Memory B cell (primary cell): ENCODE results near the gene FCER1G.
"Not testable (repeated sequence)": the region's sequence is repeated elsewhere in the genome, so short reads cannot be mapped to it uniquely, and the experiment has no call there.

ENCODE experiments used
- ATAC-seq: fragments of 150-1000 bp; cut with Tn5 transposase; 2 replicates; pipeline ENCODE4 v1.10.0; 2021; ENCODE audit warnings: low read depth, mild to moderate bottlenecking, moderate library complexity
- DNase-seq, 2 donors: peaks; one replicate each; pipeline ENCODE4 v3.0.0; 2022; ENCODE audit warnings: low spot score in 2 of 2
- H3K27ac Mint-ChIP-seq: one replicate; pipeline ENCODE4 v1.8.0; 2022; ENCODE audit warnings: mild to moderate bottlenecking, moderate library complexity, mixed read lengths
- H3K27me3 Mint-ChIP-seq: one replicate; pipeline ENCODE4 v1.8.0; 2022; ENCODE audit warnings: mixed read lengths
- H3K36me3 Mint-ChIP-seq: one replicate; pipeline ENCODE4 v1.8.0; 2022; ENCODE audit warnings: mild to moderate bottlenecking, mixed read lengths
- H3K4me1 Mint-ChIP-seq: one replicate; pipeline ENCODE4 v1.8.0; 2022; ENCODE audit warnings: mixed read lengths
- H3K4me3 Mint-ChIP-seq: one replicate; pipeline ENCODE4 v1.8.0; 2022; ENCODE audit warnings: mild to moderate bottlenecking, moderate library complexity, mixed read lengths
- H3K9me3 Mint-ChIP-seq: one replicate; pipeline ENCODE4 v1.8.0; 2022; ENCODE audit warnings: mixed read lengths

Gene FCER1G

GRCh38 chr1:161244888-161245287 is 29.8 kb downstream of the FCER1G start:
- DNase-seq = no peak
- H3K36me3 Mint-ChIP-seq = no peaks in the 10 kb centered on the region
- H3K4me3 Mint-ChIP-seq = no peak overlapping the region
- H3K4me1 Mint-ChIP-seq = peaks cover 5% of the 10 kb centered on the region
- no peak for ATAC-seq
- peaks cover 7% of the 10 kb centered on the region for H3K27me3 Mint-ChIP-seq
- H3K27ac Mint-ChIP-seq = no peak overlapping the region
- H3K9me3 Mint-ChIP-seq = no peaks in the 10 kb centered on the region

DNA sequence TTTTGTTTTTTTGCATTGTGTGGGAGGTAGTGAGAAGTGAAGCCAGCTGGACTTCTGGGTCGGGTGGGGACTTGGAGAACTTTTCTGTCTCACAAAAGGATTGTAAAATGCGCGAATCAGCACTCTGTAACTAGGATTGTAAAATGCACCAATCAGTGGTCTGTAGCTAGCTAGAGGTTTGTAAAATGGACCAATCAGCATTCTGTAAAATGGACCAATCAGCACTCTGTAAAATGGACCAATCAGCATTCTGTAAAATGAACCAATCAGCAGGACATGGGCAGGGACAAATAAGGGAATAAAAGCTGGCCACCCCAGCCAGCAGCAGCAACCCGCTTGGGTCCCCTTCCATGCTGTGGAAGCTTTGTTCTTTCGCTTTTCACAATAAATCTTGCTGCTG is 35.0 kb downstream of the FCER1G start:
- not testable (repeated sequence) for H3K4me1 Mint-ChIP-seq, H3K27ac Mint-ChIP-seq, H3K9me3 Mint-ChIP-seq, DNase-seq, H3K4me3 Mint-ChIP-seq, H3K36me3 Mint-ChIP-seq, H3K27me3 Mint-ChIP-seq, ATAC-seq

DNA sequence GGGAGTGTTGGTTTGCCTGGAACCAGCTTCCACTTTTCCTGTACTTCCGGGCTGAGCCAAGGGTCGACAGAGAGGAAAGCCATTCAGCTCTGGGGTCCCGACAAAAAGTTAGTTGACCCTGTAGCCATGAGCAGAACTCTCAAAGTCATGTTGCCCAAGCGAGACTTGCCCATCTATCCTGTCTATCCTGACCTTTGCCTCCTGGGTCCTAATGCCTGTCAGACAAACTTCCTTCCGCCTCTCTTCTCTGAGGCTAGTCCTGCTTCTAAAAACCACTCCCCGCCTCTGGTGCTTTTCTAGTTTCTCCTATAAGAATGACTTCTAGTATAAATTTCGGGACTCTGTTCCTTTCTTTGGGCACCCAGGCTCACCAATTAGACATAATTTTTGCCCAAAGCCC is 35.7 kb downstream of the FCER1G start:
- Mint-ChIP-seq H3K27ac (no peak overlapping the region), H3K4me3 (no peak overlapping the region), H3K27me3 (peaks cover 9% of the 10 kb centered on the region), H3K9me3 (peaks cover 4% of the 10 kb centered on the region), H3K36me3 (peaks cover 3% of the 10 kb centered on the region), H3K4me1 (no peaks in the 10 kb centered on the region)
- DNase-seq (no peak), ATAC-seq (no peak)

DNA sequence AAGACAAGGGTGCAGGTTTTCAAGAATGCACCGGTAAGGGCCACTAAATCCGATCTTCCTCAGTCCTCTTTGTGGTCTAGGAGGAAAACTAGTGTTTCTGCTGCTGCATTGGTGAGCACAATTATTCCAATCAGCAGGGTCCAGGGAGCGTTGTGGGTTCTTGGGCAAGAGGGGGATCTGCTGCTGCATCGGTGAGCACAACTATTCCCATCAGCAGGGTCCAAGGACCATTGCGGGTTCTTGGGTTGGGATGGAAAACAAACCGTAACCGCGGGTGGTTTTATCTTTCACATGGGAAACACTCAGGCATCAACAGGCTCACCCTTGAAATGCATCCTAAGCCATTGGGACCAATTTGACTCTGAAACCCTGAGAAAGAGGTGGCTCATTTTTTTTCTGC is 36.5 kb downstream of the FCER1G start:
- ATAC-seq (no peak), DNase-seq (no peak)
- no peaks in the 10 kb centered on the region for H3K4me1 Mint-ChIP-seq
- H3K36me3 Mint-ChIP-seq = peaks cover 3% of the 10 kb centered on the region
- no peak overlapping the region for H3K27ac Mint-ChIP-seq
- H3K27me3 Mint-ChIP-seq = peaks cover 9% of the 10 kb centered on the region
- peaks cover 5% of the 10 kb centered on the region for H3K9me3 Mint-ChIP-seq
- no peak overlapping the region for H3K4me3 Mint-ChIP-seq

GRCh38 chr1:161255302-161255701 is 40.2 kb downstream of the FCER1G start:
- DNase-seq, H3K4me1 Mint-ChIP-seq, H3K4me3 Mint-ChIP-seq, H3K27ac Mint-ChIP-seq, ATAC-seq, H3K9me3 Mint-ChIP-seq: not testable (repeated sequence)
- H3K27me3 Mint-ChIP-seq = peaks cover 24% of the 10 kb centered on the region
- H3K36me3 Mint-ChIP-seq = peaks cover 11% of the 10 kb centered on the region

DNA sequence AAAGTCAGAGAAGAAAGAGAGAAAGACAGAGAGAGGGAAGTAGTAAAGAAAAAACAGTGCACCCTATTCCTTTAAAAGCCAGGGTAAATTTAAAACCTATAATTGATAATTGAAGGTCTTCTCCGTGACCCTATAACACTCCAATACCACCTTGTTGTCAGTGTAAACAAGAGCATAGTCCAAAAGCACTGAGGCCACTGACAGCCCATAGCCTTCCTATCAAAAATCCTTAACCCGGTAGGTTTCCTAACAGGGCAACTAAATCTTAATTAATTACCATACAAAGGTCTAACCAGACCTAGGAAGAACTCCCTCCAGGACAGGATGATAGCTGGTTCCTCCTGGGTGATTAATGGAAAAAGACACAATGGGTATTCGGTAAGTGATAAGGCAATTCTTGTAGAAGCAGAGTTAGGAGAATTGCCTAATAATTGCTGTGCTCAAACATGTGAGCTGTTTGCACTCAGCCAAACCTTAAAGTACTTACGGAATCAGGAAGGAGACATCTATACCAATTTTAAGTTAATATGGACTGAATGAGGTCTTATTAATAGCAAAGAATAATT is 40.9 kb downstream of the FCER1G start:
- DNase-seq, ATAC-seq, H3K27ac Mint-ChIP-seq, H3K4me3 Mint-ChIP-seq, H3K9me3 Mint-ChIP-seq: not testable (repeated sequence)
- peaks cover 26% of the 10 kb centered on the region for H3K27me3 Mint-ChIP-seq
- peaks cover 11% of the 10 kb centered on the region for H3K4me1 Mint-ChIP-seq
- H3K36me3 Mint-ChIP-seq = peaks cover 11% of the 10 kb centered on the region

- ATAC-seq, H3K4me3 Mint-ChIP-seq, H3K27ac Mint-ChIP-seq, H3K9me3 Mint-ChIP-seq: not testable (repeated sequence)
- DNase-seq = peak in 1 of 2 donors; percentile 22
- H3K36me3 Mint-ChIP-seq = peaks cover 11% of the 10 kb centered on the region
- H3K27me3 Mint-ChIP-seq = peaks cover 34% of the 10 kb centered on the region
- peaks cover 19% of the 10 kb centered on the region for H3K4me1 Mint-ChIP-seq
Observed at GRCh38 chr1:161257109-161257508, 42.0 kb downstream of the FCER1G start.

GRCh38 chr1:161258439-161259344 is 43.6 kb downstream of the FCER1G start, which contains the start of gene PCP4L1:
TSS of gene PCP4L1 (plus strand) at chr1:161258745. CDS start at chr1:161258975, 230 bp downstream.
- H3K27me3 Mint-ChIP-seq = peaks cover 38% of the 10 kb centered on the region
- peaks cover 11% of the 10 kb centered on the region for H3K36me3 Mint-ChIP-seq
- ATAC-seq (peak; percentile 76), DNase-seq (peak; percentile 11 to 35)
- peaks cover 10% of the 10 kb centered on the region for H3K9me3 Mint-ChIP-seq
- H3K27ac Mint-ChIP-seq = no peak within 1 kb of the TSS
- H3K4me3 Mint-ChIP-seq = peak within 1 kb of the TSS; percentile 67
- peaks cover 19% of the 10 kb centered on the region for H3K4me1 Mint-ChIP-seq

- H3K4me1 Mint-ChIP-seq = peaks cover 19% of the 10 kb centered on the region
- H3K4me3 Mint-ChIP-seq = peak overlapping the region; percentile 27
Observed at GRCh38 chr1:161259345-161259702, 44.2 kb downstream of the FCER1G start.

GRCh38 chr1:161259765-161260164 is 44.7 kb downstream of the FCER1G start:
- DNase-seq = no peak
- no peak overlapping the region for H3K27ac Mint-ChIP-seq
- H3K4me3 Mint-ChIP-seq = no peak overlapping the region
- no peak for ATAC-seq
- peaks cover 37% of the 10 kb centered on the region for H3K27me3 Mint-ChIP-seq
- H3K36me3 Mint-ChIP-seq = peaks cover 11% of the 10 kb centered on the region
- H3K9me3 Mint-ChIP-seq = peaks cover 10% of the 10 kb centered on the region
- peaks cover 19% of the 10 kb centered on the region for H3K4me1 Mint-ChIP-seq

More at GRCh38 chr1:161259345-161259702, 44.2 kb downstream of the FCER1G start:
- Mint-ChIP-seq H3K27ac (no peak overlapping the region), H3K9me3 (peaks cover 10% of the 10 kb centered on the region), H3K36me3 (peaks cover 11% of the 10 kb centered on the region), H3K27me3 (peaks cover 35% of the 10 kb centered on the region)
- ATAC-seq = no peak
- DNase-seq = no peak

DNA sequence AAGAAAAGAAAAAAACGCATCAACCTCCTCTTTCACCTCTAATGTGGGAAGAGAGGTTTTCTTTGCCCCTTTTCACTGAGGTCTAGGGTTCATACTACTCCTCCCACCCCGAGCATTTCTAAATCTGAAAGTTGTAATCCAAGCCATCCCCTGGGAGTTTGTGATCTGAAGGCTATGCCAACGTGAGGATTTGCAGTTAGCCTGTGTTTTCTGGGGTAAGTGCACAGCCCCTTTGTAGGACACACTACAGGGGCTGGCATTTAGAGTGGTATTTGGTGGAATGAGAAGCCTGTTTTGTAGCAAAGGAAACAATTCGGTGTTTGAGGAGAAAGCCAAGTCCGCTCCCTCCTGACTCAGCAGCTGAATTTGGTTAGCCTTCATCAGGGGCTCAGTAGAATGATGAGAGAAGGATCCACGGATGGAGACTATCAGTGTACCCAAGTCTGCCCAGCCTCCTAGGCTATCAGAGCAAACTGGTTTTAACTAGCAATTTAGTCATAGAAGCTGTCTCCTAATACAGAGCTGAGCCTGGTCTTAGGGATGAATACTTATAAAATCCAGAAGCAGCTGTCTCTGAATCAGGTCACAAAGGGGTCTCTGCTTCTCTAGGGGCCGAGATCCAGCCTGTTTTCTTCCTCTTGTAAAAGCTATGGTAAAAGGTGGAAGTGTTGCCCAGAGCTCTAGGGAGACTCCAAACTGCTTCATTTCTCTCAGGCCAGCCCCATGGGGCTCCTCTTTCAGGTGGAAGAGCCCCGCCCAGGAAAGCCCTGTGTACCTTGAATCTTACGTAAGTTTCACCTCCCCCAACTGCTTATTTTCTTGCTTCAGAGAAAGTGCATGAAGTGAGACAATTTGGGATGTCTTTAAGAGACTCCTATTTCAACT is 45.5 kb downstream of the FCER1G start:
- peaks cover 8% of the 10 kb centered on the region for H3K9me3 Mint-ChIP-seq
- DNase-seq (no peak), ATAC-seq (peak; percentile 41)
- no peak overlapping the region for H3K4me3 Mint-ChIP-seq
- peaks cover 19% of the 10 kb centered on the region for H3K4me1 Mint-ChIP-seq
- H3K27ac Mint-ChIP-seq = no peak overlapping the region
- H3K36me3 Mint-ChIP-seq = peaks cover 10% of the 10 kb centered on the region
- peaks cover 38% of the 10 kb centered on the region for H3K27me3 Mint-ChIP-seq

DNA sequence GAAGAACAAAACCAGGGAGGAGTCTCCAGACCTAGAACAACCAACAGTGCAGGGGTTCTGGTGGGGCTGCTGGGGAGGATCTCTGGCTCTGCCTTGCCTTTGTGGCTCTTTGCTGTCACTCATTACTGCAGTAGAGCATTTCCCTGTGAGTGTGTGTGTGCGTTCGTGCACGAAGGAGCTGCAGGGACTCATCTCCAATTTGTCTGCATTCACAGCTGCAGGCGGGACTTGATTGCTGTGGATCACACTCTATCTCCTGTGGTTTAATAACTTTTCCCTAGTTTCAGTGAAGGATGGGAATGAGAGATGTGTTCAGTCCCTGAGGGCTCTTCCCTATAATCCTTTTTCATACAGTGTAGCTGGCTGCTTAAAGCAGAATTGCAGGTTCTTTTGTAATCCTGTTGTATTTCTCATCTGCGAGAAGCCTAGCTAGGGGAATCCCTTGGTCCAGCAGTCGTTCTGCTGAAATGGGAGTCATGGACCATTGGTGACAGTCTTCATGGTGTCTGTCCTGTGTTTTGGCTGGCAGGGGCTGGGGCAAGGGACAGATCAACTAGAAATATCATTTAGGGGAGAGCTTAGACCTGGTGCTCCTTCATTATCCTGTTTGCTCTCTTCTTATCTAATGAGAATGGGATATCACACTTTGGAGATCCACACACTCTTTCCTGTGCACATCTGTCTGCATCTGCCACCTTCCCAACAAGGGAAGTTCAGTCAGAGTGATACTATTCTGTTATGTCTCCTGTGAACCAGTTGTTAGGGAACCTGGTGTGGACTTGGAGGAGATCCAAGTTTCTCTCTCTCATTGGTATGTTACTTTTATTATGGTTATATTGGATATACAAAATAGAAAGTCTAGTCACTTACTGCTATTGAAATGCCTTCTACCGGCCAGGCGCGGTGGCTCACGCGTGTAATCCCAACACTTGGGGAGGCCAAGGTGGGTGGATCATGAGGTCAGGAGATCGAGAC is 46.5 kb downstream of the FCER1G start:
- Mint-ChIP-seq H3K4me3 (no peak overlapping the region), H3K27ac (no peak overlapping the region), H3K36me3 (peaks cover 7% of the 10 kb centered on the region), H3K27me3 (peaks cover 36% of the 10 kb centered on the region), H3K9me3 (peaks cover 5% of the 10 kb centered on the region), H3K4me1 (peaks cover 19% of the 10 kb centered on the region)
- ATAC-seq (peak; percentile 28), DNase-seq (no peak)

DNA sequence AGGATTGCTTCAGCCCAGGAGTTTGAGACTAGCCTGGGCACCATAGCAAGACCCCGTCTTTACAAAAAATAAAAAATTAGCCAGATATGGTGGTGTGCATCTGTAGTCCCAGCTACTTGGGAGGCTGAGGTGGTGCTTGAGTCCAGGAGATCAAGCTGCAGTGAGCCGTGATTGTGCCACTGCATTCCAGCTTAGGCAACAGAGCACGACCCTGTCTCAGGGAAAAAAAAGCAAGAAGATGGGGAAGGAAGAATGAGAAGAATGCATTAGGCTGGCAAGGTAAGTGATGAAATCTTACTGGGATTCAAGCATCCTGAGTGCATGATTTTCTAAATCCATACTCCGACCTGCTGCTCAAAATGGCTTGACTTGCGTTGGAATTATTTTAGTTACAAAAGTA is 50.2 kb downstream of the FCER1G start:
- H3K4me1 Mint-ChIP-seq = peaks cover 19% of the 10 kb centered on the region
- no peak overlapping the region for H3K4me3 Mint-ChIP-seq
- no peaks in the 10 kb centered on the region for H3K9me3 Mint-ChIP-seq
- H3K27me3 Mint-ChIP-seq = peaks cover 19% of the 10 kb centered on the region
- DNase-seq = no peak
- H3K27ac Mint-ChIP-seq = no peak overlapping the region
- H3K36me3 Mint-ChIP-seq = no peaks in the 10 kb centered on the region
- ATAC-seq = no peak
